ENCODE data around the gene MYL11.
A peak's percentile ranks its signal among the peaks of the same experiment; 100 is the strongest.

Gene MYL11

GRCh38 chr16:30397056-30397455, 22.5 kb downstream of the MYL11 start:
- DNase-seq: no peak

- no peak for DNase-seq
Measured at GRCh38 chr16:30397776-30398660, 23.4 kb downstream of the MYL11 start.

- no peak for DNase-seq
Measured at GRCh38 chr16:30398661-30399434, 24.2 kb downstream of the MYL11 start.

GRCh38 chr16:30399435-30400186, 25.0 kb downstream of the MYL11 start:
- no peak for DNase-seq

GRCh38 chr16:30401768-30402425, 27.3 kb downstream of the MYL11 start:
- DNase-seq: peak; percentile 71

GRCh38 chr16:30406795-30407101, 32.1 kb downstream of the MYL11 start:
- no peak for DNase-seq

GRCh38 chr16:30407102-30407803, 32.7 kb downstream of the MYL11 start, which contains the start of gene ZNF771:
Gene ZNF771 (plus strand): TSS chr16:30407606. CDS start chr16:30408054, 448 bp downstream.
- DNase-seq: peak; percentile 94

- DNase-seq: no peak
Measured at GRCh38 chr16:30407804-30408534, 33.4 kb downstream of the MYL11 start.

GRCh38 chr16:30409125-30410060, 34.8 kb downstream of the MYL11 start:
- peak; percentile 58 for DNase-seq

GRCh38 chr16:30413112-30413806, 38.7 kb downstream of the MYL11 start:
- DNase-seq: no peak

- no peak for DNase-seq
Measured at GRCh38 chr16:30414159-30414558, 39.6 kb downstream of the MYL11 start.

GRCh38 chr16:30416047-30416603, 41.5 kb downstream of the MYL11 start:
- no peak for DNase-seq

- DNase-seq: no peak
Measured at GRCh38 chr16:30416624-30417528, 42.3 kb downstream of the MYL11 start.

- DNase-seq: peak; percentile 97
Measured at GRCh38 chr16:30417529-30418349, 43.1 kb downstream of the MYL11 start.

- DNase-seq: no peak
Measured at GRCh38 chr16:30418350-30419181, 44.0 kb downstream of the MYL11 start.

GRCh38 chr16:30421010-30421409, 46.4 kb downstream of the MYL11 start:
- no peak for DNase-seq
